Stimulated activated naive CD8-positive, alpha-beta T cell treated with anti-CD3 and anti-CD28 coated beads, Interleukin-15, amount 100 ng/mL, for 72 hours (primary cell): Measurements from ENCODE around the gene GPI.

Experiments
- ATAC-seq: fragments of 150-1000 bp; cut with Tn5 transposase; 2 replicates; pipeline ENCODE4 v1.10.0; 2021; ENCODE audit warnings: mild to moderate bottlenecking, moderate library complexity
- DNase-seq, 2 donors: peaks; one replicate each; pipeline ENCODE4 v3.0.0; 2021 to 2022
- H3K27ac Mint-ChIP-seq, 2 donors: one replicate each; pipeline ENCODE4 v1.8.0; 2022; ENCODE audit warnings: mild to moderate bottlenecking in 2 of 2, mixed read lengths in 2 of 2, moderate library complexity in 2 of 2
- H3K27me3 Mint-ChIP-seq: one replicate; pipeline ENCODE4 v1.8.0; 2022; ENCODE audit warnings: mixed read lengths
- H3K4me1 Mint-ChIP-seq: one replicate; pipeline ENCODE4 v1.8.0; 2022; ENCODE audit warnings: mild to moderate bottlenecking, mixed read lengths
- H3K4me3 Mint-ChIP-seq, 2 donors: one replicate each; pipeline ENCODE4 v1.8.0; 2022; ENCODE audit warnings: mild to moderate bottlenecking in 2 of 2, mixed read lengths in 2 of 2, moderate library complexity in 1 of 2
- H3K9me3 Mint-ChIP-seq, 2 donors: one replicate each; pipeline ENCODE4 v1.8.0; 2022; ENCODE audit warnings: mixed read lengths in 2 of 2

GPI gene

GRCh38 chr19:34364830-34365462, at the start of gene GPI:
Gene GPI (plus strand): TSS chr19:34365196. CDS start chr19:34365267, 71 bp downstream.
- Mint-ChIP-seq H3K4me3 (peak within 1 kb of the TSS; percentile 93 to 99), H3K27me3 (no peaks in the 10 kb centered on the region), H3K4me1 (peaks cover 85% of the 10 kb centered on the region), H3K27ac (peak within 1 kb of the TSS; percentile 90 to 96), H3K9me3 (no peaks in the 10 kb centered on the region)
- ATAC-seq = peak; percentile 92
- peak; percentile 68 to 70 for DNase-seq

DNA sequence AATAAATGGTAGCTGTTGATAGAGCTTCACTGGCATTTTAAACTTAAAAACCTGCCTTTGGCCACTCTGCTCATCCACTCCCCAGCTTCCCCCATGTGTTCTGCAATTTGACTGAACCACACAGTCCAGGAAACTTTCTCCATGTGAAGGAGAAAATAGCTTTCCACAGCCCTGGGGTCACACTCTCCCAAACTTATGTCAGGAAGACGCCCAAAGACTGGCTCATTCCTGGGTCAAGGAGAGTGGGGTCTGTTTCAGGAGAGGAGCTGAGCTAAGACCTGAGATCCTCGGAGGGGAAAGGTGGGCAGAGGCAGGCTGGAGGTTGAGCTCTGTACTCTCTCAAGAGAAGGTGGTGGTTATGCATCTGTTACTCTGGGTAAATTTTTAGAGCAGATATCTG, 48.7 kb upstream of the GPI start:
- DNase-seq (no peak), ATAC-seq (no peak)
- H3K27me3 Mint-ChIP-seq = no peaks in the 10 kb centered on the region
- H3K27ac Mint-ChIP-seq = peak overlapping the region in 1 of 2 donors; percentile 35
- peaks cover 55% of the 10 kb centered on the region for H3K4me1 Mint-ChIP-seq
- H3K4me3 Mint-ChIP-seq = no peak overlapping the region
- no peaks in the 10 kb centered on the region for H3K9me3 Mint-ChIP-seq

DNA sequence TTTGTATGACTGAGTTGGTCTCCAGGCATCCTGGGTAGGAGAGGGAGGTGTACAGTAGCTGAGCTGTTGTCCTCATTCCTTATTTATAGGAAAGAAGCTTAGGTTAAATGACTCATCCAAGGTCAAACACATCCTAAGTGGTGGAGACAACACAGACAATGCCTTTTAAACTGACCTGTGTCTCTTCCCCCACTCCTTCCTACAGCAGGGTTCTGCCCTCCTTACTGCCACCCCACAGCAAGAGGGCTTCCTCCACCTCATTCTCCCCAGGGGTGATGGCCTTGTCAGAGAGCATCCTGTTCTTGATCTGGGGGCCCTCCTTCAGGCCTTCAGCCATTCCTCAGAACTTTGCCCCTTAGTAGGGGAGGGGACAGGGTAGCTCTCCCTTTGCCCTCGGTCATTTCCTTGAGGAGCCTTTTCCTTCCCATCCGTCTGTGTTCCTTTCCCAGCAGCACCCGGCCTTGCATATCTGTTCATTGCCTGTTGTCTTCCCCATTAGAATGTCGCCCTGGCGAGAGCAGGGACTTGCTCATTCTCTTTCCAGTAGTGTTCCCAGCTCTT, 48.2 kb upstream of the GPI start:
- ATAC-seq (no peak), DNase-seq (no peak)
- no peaks in the 10 kb centered on the region for H3K9me3 Mint-ChIP-seq
- H3K27ac Mint-ChIP-seq = peak overlapping the region; percentile 17 to 45
- peak overlapping the region in 1 of 2 donors; percentile 27 for H3K4me3 Mint-ChIP-seq
- peaks cover 52% of the 10 kb centered on the region for H3K4me1 Mint-ChIP-seq
- no peaks in the 10 kb centered on the region for H3K27me3 Mint-ChIP-seq

GRCh38 chr19:34317311-34317927, 47.6 kb upstream of the GPI start:
- Mint-ChIP-seq H3K4me3 (peak overlapping the region in 1 of 2 donors; percentile 27), H3K9me3 (no peaks in the 10 kb centered on the region), H3K27me3 (no peaks in the 10 kb centered on the region), H3K4me1 (peaks cover 49% of the 10 kb centered on the region), H3K27ac (peak overlapping the region; percentile 42 to 45)
- no peak for DNase-seq
- ATAC-seq = peak; percentile 80

DNA sequence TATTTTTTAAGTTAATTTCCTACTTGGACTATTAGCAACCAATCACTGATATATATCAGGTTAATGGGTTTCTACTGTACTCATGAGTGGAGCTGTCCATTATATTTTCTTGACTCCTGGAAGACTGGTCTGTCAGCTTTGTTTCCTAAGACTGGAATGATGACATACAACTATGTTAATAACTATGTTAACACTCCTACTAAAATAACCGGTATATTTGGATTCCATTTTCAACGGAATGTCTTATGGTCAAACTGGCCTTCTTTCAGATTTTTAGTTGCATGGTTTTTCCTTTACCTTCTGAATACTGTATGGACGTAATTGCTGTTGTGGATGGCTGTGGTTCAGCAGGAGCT, 45.8 kb upstream of the GPI start:
- Mint-ChIP-seq H3K4me3 (no peak overlapping the region), H3K27ac (no peak overlapping the region), H3K27me3 (no peaks in the 10 kb centered on the region), H3K9me3 (no peaks in the 10 kb centered on the region), H3K4me1 (peaks cover 43% of the 10 kb centered on the region)
- DNase-seq (no peak), ATAC-seq (no peak)

GRCh38 chr19:34319785-34320184, 45.2 kb upstream of the GPI start:
- no peak for ATAC-seq
- Mint-ChIP-seq H3K9me3 (no peaks in the 10 kb centered on the region), H3K4me3 (no peak overlapping the region), H3K4me1 (peaks cover 43% of the 10 kb centered on the region), H3K27ac (no peak overlapping the region), H3K27me3 (no peaks in the 10 kb centered on the region)
- no peak for DNase-seq

- Mint-ChIP-seq H3K27me3 (no peaks in the 10 kb centered on the region), H3K4me3 (no peak overlapping the region), H3K9me3 (no peaks in the 10 kb centered on the region), H3K4me1 (peaks cover 43% of the 10 kb centered on the region), H3K27ac (no peak overlapping the region)
- no peak for DNase-seq
- no peak for ATAC-seq
Measured at GRCh38 chr19:34320277-34320676, 44.7 kb upstream of the GPI start.

GRCh38 chr19:34321735-34322134, 43.3 kb upstream of the GPI start:
- DNase-seq (no peak), ATAC-seq (no peak)
- H3K9me3 Mint-ChIP-seq = no peaks in the 10 kb centered on the region
- H3K27ac Mint-ChIP-seq = no peak overlapping the region
- H3K4me1 Mint-ChIP-seq = peaks cover 35% of the 10 kb centered on the region
- H3K4me3 Mint-ChIP-seq = no peak overlapping the region
- H3K27me3 Mint-ChIP-seq = no peaks in the 10 kb centered on the region

GRCh38 chr19:34323433-34324204, 41.4 kb upstream of the GPI start:
- Mint-ChIP-seq H3K27ac (peak overlapping the region in 1 of 2 donors; percentile 91), H3K4me1 (peaks cover 16% of the 10 kb centered on the region), H3K4me3 (no peak overlapping the region), H3K27me3 (no peaks in the 10 kb centered on the region), H3K9me3 (no peaks in the 10 kb centered on the region)
- ATAC-seq = no peak
- DNase-seq = no peak

DNA sequence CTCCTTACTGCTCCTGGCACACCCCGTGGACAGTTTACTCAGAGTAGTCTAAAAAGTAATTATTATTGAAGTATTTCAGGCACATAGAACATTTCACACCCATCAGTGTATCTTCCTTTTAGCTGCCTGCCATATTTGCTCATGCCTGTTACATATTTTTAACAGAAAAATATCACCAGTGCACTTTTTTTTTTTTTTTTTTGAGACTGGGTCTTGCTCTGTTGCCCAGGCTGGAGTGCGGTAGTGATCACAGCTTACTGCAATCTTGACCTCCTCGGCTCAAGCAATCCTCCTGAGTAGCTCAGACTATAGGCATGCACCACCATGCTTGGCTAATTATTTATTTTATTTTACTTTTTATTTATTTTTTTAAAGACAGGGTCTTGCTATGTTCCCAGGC, 40.7 kb upstream of the GPI start:
- H3K4me1 Mint-ChIP-seq = peaks cover 11% of the 10 kb centered on the region
- H3K27ac Mint-ChIP-seq = peak overlapping the region in 1 of 2 donors; percentile 91
- DNase-seq (no peak), ATAC-seq (no peak)
- no peak overlapping the region for H3K4me3 Mint-ChIP-seq
- H3K27me3 Mint-ChIP-seq = no peaks in the 10 kb centered on the region
- H3K9me3 Mint-ChIP-seq = no peaks in the 10 kb centered on the region

DNA sequence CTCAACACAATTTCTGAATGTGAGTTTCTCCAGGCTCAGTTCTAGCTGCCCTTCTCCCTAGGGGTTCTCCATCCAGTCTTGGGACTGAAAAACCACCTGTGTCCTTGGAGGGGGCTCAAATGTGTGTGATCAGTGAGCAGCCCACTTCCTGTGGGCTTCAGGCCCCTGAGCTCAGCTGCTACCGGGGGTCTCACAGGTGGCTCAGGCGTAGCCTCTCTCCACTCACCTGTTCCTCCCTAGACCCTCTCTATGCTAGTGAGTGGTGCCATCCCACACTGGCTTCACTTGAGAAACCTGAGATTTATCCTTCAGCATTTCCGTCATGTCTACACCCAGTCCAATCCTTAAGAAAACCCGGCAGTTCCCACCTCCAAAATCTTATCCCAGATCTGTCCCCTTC, 39.8 kb upstream of the GPI start:
- Mint-ChIP-seq H3K9me3 (no peaks in the 10 kb centered on the region), H3K4me3 (no peak overlapping the region), H3K27ac (no peak overlapping the region), H3K27me3 (no peaks in the 10 kb centered on the region), H3K4me1 (peaks cover 3% of the 10 kb centered on the region)
- no peak for ATAC-seq
- DNase-seq = no peak

DNA sequence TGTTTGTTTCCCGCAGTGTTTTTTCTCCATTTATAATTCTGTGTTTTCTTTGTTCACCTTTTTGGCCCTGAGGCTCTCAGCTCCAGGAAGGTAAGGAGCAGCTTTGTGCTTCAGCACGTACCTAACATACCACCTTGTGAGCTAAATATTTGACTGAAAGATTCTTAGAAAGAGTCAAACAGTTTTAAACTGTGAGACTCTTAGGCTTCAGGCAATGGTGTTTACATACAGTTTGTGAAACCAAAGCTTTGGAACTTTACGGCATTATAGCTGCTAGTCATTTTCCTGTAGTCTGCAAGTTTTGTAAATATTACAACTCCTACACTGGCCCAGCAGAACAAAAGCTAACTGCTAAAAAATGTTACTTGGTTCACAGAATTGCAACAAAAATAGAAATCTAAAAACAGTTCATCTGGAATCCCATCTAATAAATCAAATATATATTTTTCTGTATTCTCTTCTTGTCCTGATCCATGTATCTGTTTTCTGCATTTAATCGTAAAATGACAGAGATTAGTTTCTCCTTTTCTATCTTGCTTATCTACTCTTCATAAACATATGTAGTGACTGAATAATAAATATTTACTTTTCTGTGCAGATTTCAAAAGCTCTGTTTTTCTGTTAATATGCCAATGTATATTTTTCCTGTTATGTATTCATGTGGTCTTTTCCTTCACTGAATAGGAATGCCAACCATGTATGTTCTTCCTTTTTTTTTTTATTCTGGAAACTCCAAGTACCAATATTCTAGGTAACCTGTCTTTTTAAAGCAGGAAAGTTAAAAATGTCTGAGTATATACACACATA, 38.8 kb upstream of the GPI start:
- Mint-ChIP-seq H3K4me3 (no peak overlapping the region), H3K27ac (peak overlapping the region in 1 of 2 donors; percentile 49), H3K4me1 (no peaks in the 10 kb centered on the region), H3K9me3 (no peaks in the 10 kb centered on the region), H3K27me3 (no peaks in the 10 kb centered on the region)
- DNase-seq (no peak), ATAC-seq (no peak)

GRCh38 chr19:34327851-34328250, 37.1 kb upstream of the GPI start:
- no peak overlapping the region for H3K4me3 Mint-ChIP-seq
- no peaks in the 10 kb centered on the region for H3K9me3 Mint-ChIP-seq
- ATAC-seq (no peak), DNase-seq (no peak)
- H3K27ac Mint-ChIP-seq = no peak overlapping the region
- no peaks in the 10 kb centered on the region for H3K4me1 Mint-ChIP-seq
- no peaks in the 10 kb centered on the region for H3K27me3 Mint-ChIP-seq

DNA sequence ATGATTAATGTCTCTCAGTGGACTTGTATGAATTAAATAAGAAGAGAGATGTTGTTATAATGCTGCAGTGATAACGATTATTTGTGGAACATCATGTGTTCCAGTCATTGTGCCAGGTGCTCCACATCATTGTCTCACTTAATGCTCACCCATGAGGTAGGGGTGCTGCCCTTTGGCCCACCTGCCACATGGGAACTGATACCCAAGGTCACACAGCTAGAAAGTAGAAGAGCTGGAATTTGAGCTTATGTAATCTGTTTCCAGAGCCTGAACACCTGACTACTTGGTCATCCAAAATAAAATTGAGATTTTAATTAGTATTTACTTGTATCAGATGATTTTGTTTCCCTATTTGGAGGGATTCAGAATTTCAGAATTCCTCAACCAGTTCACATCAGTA, 36.0 kb upstream of the GPI start:
- ATAC-seq = no peak
- H3K9me3 Mint-ChIP-seq = no peaks in the 10 kb centered on the region
- H3K27me3 Mint-ChIP-seq = no peaks in the 10 kb centered on the region
- no peak overlapping the region for H3K27ac Mint-ChIP-seq
- no peak overlapping the region for H3K4me3 Mint-ChIP-seq
- H3K4me1 Mint-ChIP-seq = no peaks in the 10 kb centered on the region
- DNase-seq = no peak

- H3K4me1 Mint-ChIP-seq = no peaks in the 10 kb centered on the region
- peak overlapping the region in 1 of 2 donors; percentile 66 for H3K27ac Mint-ChIP-seq
- H3K4me3 Mint-ChIP-seq = no peak overlapping the region
- no peaks in the 10 kb centered on the region for H3K27me3 Mint-ChIP-seq
- no peaks in the 10 kb centered on the region for H3K9me3 Mint-ChIP-seq
- ATAC-seq = no peak
- no peak for DNase-seq
Measured at GRCh38 chr19:34330116-34330515, 34.9 kb upstream of the GPI start.
